ENCODE data around the gene CAMK1D. TPM values are rescaled to one million over a fixed set of nuclear protein-coding genes. Genes with fewer than 3 reads are reported as not detected.

The CAMK1D gene
- total and polyA plus RNA-seq, 2 of the 4 experiments (the other 2 are of a cell fraction), result 5.0 to 5.3 TPM

DNA sequence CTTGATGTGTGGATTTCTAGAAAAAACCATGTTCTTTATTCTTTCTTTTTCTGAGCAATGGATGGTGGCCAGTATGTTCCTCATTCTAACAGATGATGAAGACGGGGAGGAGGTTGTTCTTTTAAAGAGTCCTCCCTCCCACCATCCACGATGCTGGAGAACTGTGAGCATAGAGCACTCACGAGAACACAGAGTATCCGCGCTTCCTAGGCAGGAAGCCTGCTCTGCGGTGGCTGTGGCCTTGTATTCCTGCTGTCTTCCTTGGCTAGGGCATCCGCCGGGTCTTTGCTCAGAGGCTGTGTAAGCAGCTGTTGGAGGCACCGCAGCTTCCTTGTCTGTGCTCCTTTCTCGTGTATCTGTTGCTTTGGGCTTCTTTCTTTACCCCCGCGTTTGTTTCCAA lies 437.9 kb downstream of the CAMK1D start:
- Histone ChIP-seq H3K79me1 (ENCODE audit: low read depth in 1 of 2, low read length in 2 of 2) (no peaks in the 10 kb centered on the region), H2BK15ac (ENCODE audit: low read depth, low read length) (no peak overlapping the region), H4K8ac (ENCODE audit: low read depth in 2 of 2, low read length in 2 of 2) (no peak overlapping the region), H3K36me3 (ENCODE audit: control insufficient read depth, insufficient read depth, low read length) (no peaks in the 10 kb centered on the region), H3K23ac (ENCODE audit: low read depth, low read length) (no peak overlapping the region), H3K18ac (ENCODE audit: low read depth, low read length) (no peak overlapping the region), H3K27me3 (ENCODE audit: control insufficient read depth, insufficient read depth, low read length) (no peaks in the 10 kb centered on the region; the same call in 1 of the 2 replicates), H3K4me2 (ENCODE audit: low read depth, low read length) (no peak overlapping the region), H2BK5ac (ENCODE audit: low read depth, low read length, poor library complexity, severe bottlenecking) (no peak overlapping the region), H2BK20ac (ENCODE audit: low read depth, low read length) (no peak overlapping the region), H3K56ac (ENCODE audit: extremely low read depth, insufficient read depth, low read length) (no peak overlapping the region), H3K14ac (replicated peaks; ENCODE audit: low read depth, low read length) (no peak overlapping the region), H3K9ac (ENCODE audit: low read depth, low read length) (no peak overlapping the region), H3K4me3 (ENCODE audit: insufficient read depth, low read depth, low read length) (no peak overlapping the region), H3K4ac (ENCODE audit: low read depth, low read length) (no peak overlapping the region), H2AK5ac (ENCODE audit: low read depth, low read length) (no peak overlapping the region), H2AFZ (replicated peaks; ENCODE audit: low read length, poor library complexity) (no peak overlapping the region), H3K9me3 (ENCODE audit: control insufficient read depth, insufficient read depth, low read length) (peaks cover 2% of the 10 kb centered on the region; the same call in 1 of the 2 replicates), H2AK9ac (replicated peaks; ENCODE audit: low read depth, low read length, poor library complexity) (no peak overlapping the region), H2BK120ac (ENCODE audit: low read depth, low read length) (no peak overlapping the region), H4K20me1 (ENCODE audit: insufficient read depth, low read length) (no peaks in the 10 kb centered on the region), H4K91ac (ENCODE audit: insufficient read depth, low read depth, low read length) (no peak overlapping the region), H3K27ac (ENCODE audit: insufficient read depth, low read length) (no peak overlapping the region), H4K5ac (ENCODE audit: low read depth, low read length) (no peak overlapping the region), H3K9me1 (ENCODE audit: insufficient read depth, low read length) (0 out of 2 replicates have a peak, but pooled peaks cover 2% of the 10 kb centered on the region), H3K4me1 (ENCODE audit: control insufficient read depth, insufficient read depth, low read length) (peaks cover 2% of the 10 kb centered on the region; the same call in 1 of the 2 replicates)
- DNase-seq (no peak), ATAC-seq (ENCODE audit: low read depth) (no peak)
- no peak for TF ChIP-seq FOS (IDR thresholded peaks at IDR 0.05; ENCODE audit: low read depth, low read length)
- TF ChIP-seq RAD21 (IDR thresholded peaks at IDR 0.05; ENCODE audit: low read length), result no peak
- no peak for TF ChIP-seq MAFK (IDR thresholded peaks at IDR 0.05; ENCODE audit: low read depth, low read length)
- TF ChIP-seq SMC3 (IDR thresholded peaks at IDR 0.05; ENCODE audit: low read depth, low read length), result no peak
- ChIA-PET CTCF (no interaction called here), POLR2A (ENCODE audit: unreplicated experiment) (no interaction called here)
- intact Hi-C loops (cut with micrococcal nuclease), result no loop called here
- in situ Hi-C loops (cut with MboI; ENCODE audit: low sequenced_read_pairs), result no loop called here
- WGBS, 2 experiments (ENCODE audit: extremely low coverage in 2 of 2, insufficient read length in 1 of 2), result no CpG with 5 or more reads among the region's 12 CpGs
- no TSS peak for BruUV-seq (replicated peaks)
- dilution Hi-C loops (cut with HindIII; ENCODE audit: low sequenced_read_pairs, unreplicated experiment), result no loop called here

Data from IMR-90 (cell line).